IPS-18a (cell line): Measurements from ENCODE around the gene CDSN.
"Not testable (repeated sequence)": the region's sequence is repeated elsewhere in the genome, so short reads cannot be mapped to it uniquely, and the experiment has no call there.

Source experiments
- H3K27ac ChIP-seq: one replicate; pipeline ENCODE4 v1.5.1; 2013; ENCODE audit warnings: low read length
- H3K27me3 ChIP-seq: one replicate; pipeline ENCODE4 v1.6.1; 2013; ENCODE audit warnings: mild to moderate bottlenecking, low read length; ENCODE audit not compliant: control insufficient read depth, insufficient read depth
- H3K36me3 ChIP-seq: one replicate; pipeline ENCODE4 v1.6.1; 2013; ENCODE audit warnings: low read depth, low read length; ENCODE audit not compliant: control insufficient read depth
- H3K4me1 ChIP-seq: one replicate; pipeline ENCODE4 v1.6.1; 2013; ENCODE audit warnings: low read depth, low read length; ENCODE audit not compliant: control insufficient read depth
- H3K4me3 ChIP-seq: one replicate; pipeline ENCODE4 v1.5.1; 2013; ENCODE audit warnings: low read length
- H3K9ac ChIP-seq: one replicate; pipeline ENCODE4 v1.6.1; 2013; ENCODE audit warnings: mild to moderate bottlenecking, low read length, moderate library complexity
- H3K9me3 ChIP-seq: one replicate; pipeline ENCODE4 v1.6.1; 2013; ENCODE audit warnings: low read depth, low read length; ENCODE audit not compliant: control insufficient read depth

The CDSN gene

GRCh38 chr6:31070711-31071197, 49.5 kb downstream of the CDSN start:
- Histone ChIP-seq H3K4me3 (no peak overlapping the region), H3K4me1 (peaks cover 12% of the 10 kb centered on the region), H3K9me3 (no peaks in the 10 kb centered on the region), H3K9ac (no peak overlapping the region), H3K27me3 (no peaks in the 10 kb centered on the region), H3K27ac (no peak overlapping the region), H3K36me3 (no peaks in the 10 kb centered on the region)

GRCh38 chr6:31068669-31069340, 51.4 kb downstream of the CDSN start:
- Histone ChIP-seq H3K4me1 (peaks cover 12% of the 10 kb centered on the region), H3K27me3 (no peaks in the 10 kb centered on the region), H3K36me3 (no peaks in the 10 kb centered on the region), H3K4me3 (no peak overlapping the region), H3K9ac (no peak overlapping the region), H3K9me3 (no peaks in the 10 kb centered on the region), H3K27ac (no peak overlapping the region)

- H3K27ac ChIP-seq, H3K9ac ChIP-seq, H3K9me3 ChIP-seq, H3K36me3 ChIP-seq, H3K27me3 ChIP-seq, H3K4me3 ChIP-seq: not testable (repeated sequence)
- peaks cover 12% of the 10 kb centered on the region for H3K4me1 ChIP-seq
Measured at GRCh38 chr6:31067891-31068668, 52.2 kb downstream of the CDSN start.

- H3K4me1 ChIP-seq: peaks cover 12% of the 10 kb centered on the region
- H3K9me3 ChIP-seq: not testable (repeated sequence)
Measured at GRCh38 chr6:31067028-31067427, 53.2 kb downstream of the CDSN start.

GRCh38 chr6:31065556-31065955, 54.7 kb downstream of the CDSN start:
- no peaks in the 10 kb centered on the region for H3K27me3 ChIP-seq
- H3K4me3 ChIP-seq: no peak overlapping the region
- H3K36me3 ChIP-seq: no peaks in the 10 kb centered on the region
- H3K27ac ChIP-seq: no peak overlapping the region
- peaks cover 5% of the 10 kb centered on the region for H3K4me1 ChIP-seq
- no peaks in the 10 kb centered on the region for H3K9me3 ChIP-seq
- H3K9ac ChIP-seq: no peak overlapping the region

More at GRCh38 chr6:31067028-31067427, 53.2 kb downstream of the CDSN start:
- not testable (repeated sequence) for H3K27ac ChIP-seq, H3K27me3 ChIP-seq, H3K4me3 ChIP-seq, H3K9ac ChIP-seq, H3K36me3 ChIP-seq
